Cardiac muscle cell (in vitro differentiated cells and primary cell): Measurements from ENCODE around the gene SCGB3A2. TPM values are rescaled to one million over a fixed set of nuclear protein-coding genes. Genes with fewer than 3 reads are reported as not detected.

Experiments
- DNase-seq, 2 donors: peaks; one replicate each; pipeline versions ENCODE4 v3.0.0 to v3.0.0-alpha.2; 2010 to 2017; ENCODE audit warnings: low read depth in 1 of 2, low spot score in 1 of 2
- H3K27ac ChIP-seq: fragments of 200-600 bp; sonication (generic); 2 replicates; pipeline ENCODE4 v1.5.1; 2016
- H3K27me3 ChIP-seq: fragments of 200-600 bp; sonication (generic); 2 replicates; pipeline ENCODE4 v1.6.0; 2016; ENCODE audit warnings: control low read depth
- H3K36me3 ChIP-seq: fragments of 200-600 bp; sonication (generic); 2 replicates; pipeline ENCODE4 v1.5.1; 2016; ENCODE audit warnings: control low read depth
- H3K4me1 ChIP-seq: fragments of 200-600 bp; sonication (generic); 2 replicates; pipeline ENCODE4 v1.8.1; 2017; ENCODE audit warnings: low read depth, mild to moderate bottlenecking, mixed run types
- H3K4me3 ChIP-seq: fragments of 200-600 bp; sonication (generic); 2 replicates; pipeline ENCODE4 v1.5.1; 2016; ENCODE audit warnings: mild to moderate bottlenecking
- H3K9me3 ChIP-seq: fragments of 200-600 bp; sonication (generic); 2 replicates; pipeline ENCODE4 v1.5.1; 2017; ENCODE audit warnings: low read depth, mild to moderate bottlenecking, control low read depth
- polyA plus RNA-seq: library from polyadenylated mRNA; unstranded; fragments of >200 nt; fragmentation: Nextera tagmentation; extraction: Ambion mirVana; gene quantifications from 2 replicates; pipeline ENCODE4 v1.2.1, GENCODE V29; 2016
- total RNA-seq: library from RNA; depleted of rRNA; stranded (reverse); fragments of >200 nt; gene quantifications from 2 replicates; pipeline ENCODE4 v1.2.3, GENCODE V29; 2016
- TF ChIP-seq, protein P1 (sequence below): IDR thresholded peaks from 2 replicates; pipeline ENCODE4 v1.5.1; 2012; ENCODE audit warnings: low read depth, mild to moderate bottlenecking, low read length

SCGB3A2 gene, protein sequence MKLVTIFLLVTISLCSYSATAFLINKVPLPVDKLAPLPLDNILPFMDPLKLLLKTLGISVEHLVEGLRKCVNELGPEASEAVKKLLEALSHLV
- total RNA-seq (not detected in 2 replicates), polyA plus RNA-seq (0.37 TPM in 1 of 2 replicates, not detected in the other)

DNA sequence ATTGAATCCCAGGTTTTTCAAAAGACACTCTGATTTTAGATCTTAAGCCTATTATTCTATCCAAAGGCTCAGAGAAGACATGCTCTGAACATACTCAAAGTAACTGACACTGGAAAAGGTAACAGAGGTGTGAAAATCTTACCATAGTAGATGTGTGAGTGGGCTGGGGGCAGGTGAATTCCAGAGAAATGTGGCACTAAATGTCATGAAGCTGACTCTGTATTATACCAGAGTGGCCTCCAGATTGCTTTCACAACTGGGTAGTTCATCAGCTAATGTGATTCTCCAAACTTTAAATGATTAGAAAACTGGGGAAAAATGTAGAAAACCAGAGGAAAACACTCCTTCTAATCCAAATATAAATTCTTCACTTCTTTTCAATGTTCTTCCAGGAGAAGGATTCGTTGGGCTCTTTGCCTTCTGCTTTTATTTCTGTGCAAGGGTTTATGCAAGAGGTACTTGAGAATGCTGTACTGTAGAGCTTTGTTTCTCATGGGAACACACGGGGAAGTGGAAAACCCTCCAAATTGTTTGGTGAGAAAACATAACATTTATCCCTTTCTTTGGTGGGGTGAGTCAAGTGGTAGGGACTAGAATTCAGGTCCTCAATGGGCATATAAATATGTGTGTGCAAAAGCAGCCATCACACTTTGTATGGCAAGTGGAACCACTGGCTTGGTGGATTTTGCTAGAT lies at the start of gene SCGB3A2:
Gene SCGB3A2 (plus strand): TSS at position 646 of the 694 bp plus-strand sequence. CDS start 93 bp downstream, outside the sequence.
- H3K9me3 ChIP-seq: no peaks in the 10 kb centered on the region
- peaks cover 14% of the 10 kb centered on the region for H3K27me3 ChIP-seq
- no peak within 1 kb of the TSS for H3K27ac ChIP-seq
- H3K36me3 ChIP-seq: no peaks in the 10 kb centered on the region
- no peak for DNase-seq
- TF ChIP-seq, protein P1, sequence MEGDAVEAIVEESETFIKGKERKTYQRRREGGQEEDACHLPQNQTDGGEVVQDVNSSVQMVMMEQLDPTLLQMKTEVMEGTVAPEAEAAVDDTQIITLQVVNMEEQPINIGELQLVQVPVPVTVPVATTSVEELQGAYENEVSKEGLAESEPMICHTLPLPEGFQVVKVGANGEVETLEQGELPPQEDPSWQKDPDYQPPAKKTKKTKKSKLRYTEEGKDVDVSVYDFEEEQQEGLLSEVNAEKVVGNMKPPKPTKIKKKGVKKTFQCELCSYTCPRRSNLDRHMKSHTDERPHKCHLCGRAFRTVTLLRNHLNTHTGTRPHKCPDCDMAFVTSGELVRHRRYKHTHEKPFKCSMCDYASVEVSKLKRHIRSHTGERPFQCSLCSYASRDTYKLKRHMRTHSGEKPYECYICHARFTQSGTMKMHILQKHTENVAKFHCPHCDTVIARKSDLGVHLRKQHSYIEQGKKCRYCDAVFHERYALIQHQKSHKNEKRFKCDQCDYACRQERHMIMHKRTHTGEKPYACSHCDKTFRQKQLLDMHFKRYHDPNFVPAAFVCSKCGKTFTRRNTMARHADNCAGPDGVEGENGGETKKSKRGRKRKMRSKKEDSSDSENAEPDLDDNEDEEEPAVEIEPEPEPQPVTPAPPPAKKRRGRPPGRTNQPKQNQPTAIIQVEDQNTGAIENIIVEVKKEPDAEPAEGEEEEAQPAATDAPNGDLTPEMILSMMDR: no peak
- H3K4me1 ChIP-seq: peaks cover 6% of the 10 kb centered on the region
- H3K4me3 ChIP-seq: no peak within 1 kb of the TSS

DNA sequence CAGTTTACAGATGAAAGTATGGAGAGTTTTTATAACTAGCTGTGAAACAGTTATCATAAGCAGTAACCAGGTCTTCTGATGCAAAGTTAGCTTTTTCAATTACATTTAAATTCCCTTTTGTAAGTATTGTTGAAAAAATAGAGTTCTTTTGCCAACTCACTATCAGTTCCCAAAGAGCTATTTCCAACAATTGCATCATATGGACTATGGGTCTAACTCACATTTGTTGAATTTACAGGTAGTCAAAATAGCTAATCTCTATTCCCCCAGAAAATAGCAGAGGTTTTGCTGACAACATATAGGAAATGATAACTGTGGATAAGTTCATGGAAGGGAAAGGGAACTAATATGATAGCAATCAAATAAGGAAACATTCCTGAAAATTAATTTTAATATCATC lies 48.5 kb upstream of the SCGB3A2 start:
- H3K4me3 ChIP-seq: no peak overlapping the region
- no peaks in the 10 kb centered on the region for H3K36me3 ChIP-seq
- TF ChIP-seq, protein P1: no peak
- no peaks in the 10 kb centered on the region for H3K27me3 ChIP-seq
- H3K4me1 ChIP-seq: no peaks in the 10 kb centered on the region
- H3K27ac ChIP-seq: no peak overlapping the region
- no peak for DNase-seq
- no peaks in the 10 kb centered on the region for H3K9me3 ChIP-seq

DNA sequence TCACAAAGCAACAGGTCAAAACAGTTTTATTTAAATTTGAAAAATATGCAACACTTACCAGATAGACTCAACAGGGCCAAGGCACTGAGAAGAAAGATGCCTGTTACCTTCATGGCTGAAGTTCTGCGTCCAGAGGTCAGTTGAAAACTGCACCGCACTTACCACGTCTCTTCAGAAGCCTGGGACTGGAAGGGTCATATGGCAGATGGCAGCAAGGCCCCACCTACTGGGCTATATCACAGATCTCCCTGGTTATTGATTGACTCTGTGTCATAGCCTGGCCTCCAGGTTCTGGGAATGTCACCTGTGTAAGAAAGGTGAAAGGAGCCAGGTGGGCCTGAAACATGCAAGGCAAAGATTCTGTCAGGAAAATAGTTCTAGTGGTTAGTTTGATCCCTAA lies 47.0 kb upstream of the SCGB3A2 start, which contains the start of gene SPINK1:
Gene SPINK1 (minus strand): TSS at position 207 of the 400 bp plus-strand sequence. CDS start 94 bp downstream, at position 113.
- Histone ChIP-seq H3K4me1 (peaks cover 7% of the 10 kb centered on the region), H3K9me3 (no peaks in the 10 kb centered on the region), H3K27ac (no peak within 1 kb of the TSS), H3K27me3 (no peaks in the 10 kb centered on the region), H3K36me3 (no peaks in the 10 kb centered on the region), H3K4me3 (no peak within 1 kb of the TSS)
- DNase-seq: no peak
- TF ChIP-seq, protein P1: no peak

DNA sequence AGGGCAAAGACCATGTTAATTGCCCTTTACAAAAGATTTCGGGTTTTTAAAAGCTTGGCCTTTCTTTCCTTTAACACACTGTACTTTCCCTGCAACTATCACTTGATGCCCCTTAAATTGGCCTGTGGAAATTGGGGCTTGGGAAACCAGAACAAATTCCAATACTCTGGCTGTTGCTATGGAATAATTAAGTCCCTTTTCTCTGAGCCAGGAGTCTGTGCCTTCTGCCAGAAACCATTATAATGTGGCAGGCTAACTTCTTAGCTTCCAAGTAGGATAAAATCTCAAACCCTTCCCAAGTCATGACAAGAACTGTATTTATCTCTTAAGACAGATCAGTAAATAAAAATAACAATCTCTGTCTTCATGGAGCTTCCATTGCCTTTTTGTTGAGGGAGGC lies 46.0 kb upstream of the SCGB3A2 start:
- TF ChIP-seq, protein P1: no peak
- Histone ChIP-seq H3K27me3 (no peaks in the 10 kb centered on the region), H3K36me3 (no peaks in the 10 kb centered on the region), H3K4me3 (no peak overlapping the region), H3K4me1 (peaks cover 10% of the 10 kb centered on the region), H3K9me3 (no peaks in the 10 kb centered on the region), H3K27ac (no peak overlapping the region)
- DNase-seq: no peak

DNA sequence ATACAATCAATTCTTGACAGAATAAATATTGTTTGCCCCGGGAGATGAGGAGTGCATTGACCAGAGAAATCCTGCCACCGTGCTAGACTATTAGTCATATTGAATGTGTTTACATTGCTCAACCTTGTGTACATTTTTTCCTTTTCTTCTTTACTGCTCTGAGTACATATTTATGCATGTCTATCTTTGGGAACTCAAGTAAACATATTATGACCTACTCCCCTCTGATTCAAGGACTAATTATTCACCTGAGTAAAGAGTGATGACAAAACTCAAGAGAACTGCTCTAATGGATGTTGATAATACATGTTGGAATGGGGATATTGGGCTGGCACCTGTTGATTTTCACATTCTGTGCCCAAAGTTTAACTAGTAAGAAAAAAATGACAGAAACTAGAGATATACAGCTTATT lies 43.1 kb upstream of the SCGB3A2 start:
- TF ChIP-seq, protein P1: no peak
- DNase-seq: no peak

More for the DNA sequence above, 43.1 kb upstream of the SCGB3A2 start:
- H3K4me1 ChIP-seq: peaks cover 10% of the 10 kb centered on the region
- no peaks in the 10 kb centered on the region for H3K27me3 ChIP-seq
- H3K36me3 ChIP-seq: no peaks in the 10 kb centered on the region
- H3K4me3 ChIP-seq: no peak overlapping the region
- H3K27ac ChIP-seq: no peak overlapping the region
- no peaks in the 10 kb centered on the region for H3K9me3 ChIP-seq
